Vagina (tissue), 2 donors: Measurements from ENCODE around the gene FAM153A.
"Not testable (repeated sequence)": the region's sequence is repeated elsewhere in the genome, so short reads cannot be mapped to it uniquely, and the experiment has no call there.

Experiments used
- POLR2A ChIP-seq, 2 donors: fragments of 450-650 bp; IDR thresholded peaks; one replicate each; pipeline ENCODE4 v1.6.1; 2017; ENCODE audit warnings: antibody characterized with exemption in 2 of 2, mild to moderate bottlenecking in 2 of 2, moderate library complexity in 2 of 2
- POLR2AphosphoS5 ChIP-seq, 2 donors: sonication (generic); formaldehyde crosslinking; IDR thresholded peaks; one replicate each; pipeline ENCODE4 v1.9.0; 2017; ENCODE audit warnings: antibody characterized with exemption in 2 of 2, mild to moderate bottlenecking in 2 of 2, low read depth in 1 of 2; ENCODE audit not compliant: insufficient read depth in 1 of 2

GRCh38 chr5:177782792-177783633 is at the start of gene FAM153A:
- not testable (repeated sequence) for TF ChIP-seq POLR2A (IDR thresholded peaks at IDR 0.05); POLR2AphosphoS5 (IDR thresholded peaks at IDR 0.05; ENCODE audit: insufficient read depth in 1 of 2, low read depth in 1 of 2)
